ENCODE results near the gene USP54.

USP54 gene

DNA sequence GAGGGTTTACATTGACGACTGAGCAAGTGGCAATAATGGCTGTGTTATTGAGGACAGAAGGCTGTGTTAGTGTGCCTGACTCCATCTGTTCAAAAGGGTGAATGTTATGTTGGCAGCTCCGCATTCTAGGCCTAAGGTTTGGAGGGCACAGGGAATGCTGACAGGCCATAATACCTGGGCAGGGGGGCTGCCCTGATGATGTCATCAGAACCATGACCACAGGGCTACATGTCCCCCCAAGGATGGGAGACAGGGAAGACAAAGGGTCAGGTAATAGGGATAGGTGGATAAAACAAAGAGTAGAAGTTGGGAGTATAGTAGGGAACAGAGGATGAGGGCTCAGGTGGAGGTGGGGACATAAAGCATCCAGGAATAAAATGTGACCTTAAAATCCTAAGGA lies 93.5 kb downstream of the USP54 start:
- Histone ChIP-seq H3K27ac (ENCODE audit: extremely low read depth, low read depth, low read length) (no peak overlapping the region), H3K4me1 (ENCODE audit: control insufficient read depth, insufficient read depth, low read length) (peaks cover 11% of the 10 kb centered on the region; the same call in 1 of the 2 replicates), H3K4me3 (ENCODE audit: low read depth, low read length) (no peak overlapping the region), H3K9me3 (ENCODE audit: control insufficient read depth, insufficient read depth, low read depth, low read length) (no peaks in the 10 kb centered on the region), H3K36me3 (ENCODE audit: control insufficient read depth in 2 of 2, insufficient read depth in 1 of 2, low read length in 2 of 2) (peaks cover 0 to 33% of the 10 kb centered on the region in 2 experiments; a peak in 2 of 3 replicates)
- CTCF ChIA-PET: no interaction called here
- TF ChIP-seq, protein P1, sequence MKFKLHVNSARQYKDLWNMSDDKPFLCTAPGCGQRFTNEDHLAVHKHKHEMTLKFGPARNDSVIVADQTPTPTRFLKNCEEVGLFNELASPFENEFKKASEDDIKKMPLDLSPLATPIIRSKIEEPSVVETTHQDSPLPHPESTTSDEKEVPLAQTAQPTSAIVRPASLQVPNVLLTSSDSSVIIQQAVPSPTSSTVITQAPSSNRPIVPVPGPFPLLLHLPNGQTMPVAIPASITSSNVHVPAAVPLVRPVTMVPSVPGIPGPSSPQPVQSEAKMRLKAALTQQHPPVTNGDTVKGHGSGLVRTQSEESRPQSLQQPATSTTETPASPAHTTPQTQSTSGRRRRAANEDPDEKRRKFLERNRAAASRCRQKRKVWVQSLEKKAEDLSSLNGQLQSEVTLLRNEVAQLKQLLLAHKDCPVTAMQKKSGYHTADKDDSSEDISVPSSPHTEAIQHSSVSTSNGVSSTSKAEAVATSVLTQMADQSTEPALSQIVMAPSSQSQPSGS (tag by site-specific recombination; IDR thresholded peaks at IDR 0.05; ENCODE audit: low read depth): peak; percentile 78
- no peak for TF ChIP-seq ZNF548 (tag by site-specific recombination; IDR thresholded peaks at IDR 0.05)
- POLR2A ChIA-PET: no interaction called here

DNA sequence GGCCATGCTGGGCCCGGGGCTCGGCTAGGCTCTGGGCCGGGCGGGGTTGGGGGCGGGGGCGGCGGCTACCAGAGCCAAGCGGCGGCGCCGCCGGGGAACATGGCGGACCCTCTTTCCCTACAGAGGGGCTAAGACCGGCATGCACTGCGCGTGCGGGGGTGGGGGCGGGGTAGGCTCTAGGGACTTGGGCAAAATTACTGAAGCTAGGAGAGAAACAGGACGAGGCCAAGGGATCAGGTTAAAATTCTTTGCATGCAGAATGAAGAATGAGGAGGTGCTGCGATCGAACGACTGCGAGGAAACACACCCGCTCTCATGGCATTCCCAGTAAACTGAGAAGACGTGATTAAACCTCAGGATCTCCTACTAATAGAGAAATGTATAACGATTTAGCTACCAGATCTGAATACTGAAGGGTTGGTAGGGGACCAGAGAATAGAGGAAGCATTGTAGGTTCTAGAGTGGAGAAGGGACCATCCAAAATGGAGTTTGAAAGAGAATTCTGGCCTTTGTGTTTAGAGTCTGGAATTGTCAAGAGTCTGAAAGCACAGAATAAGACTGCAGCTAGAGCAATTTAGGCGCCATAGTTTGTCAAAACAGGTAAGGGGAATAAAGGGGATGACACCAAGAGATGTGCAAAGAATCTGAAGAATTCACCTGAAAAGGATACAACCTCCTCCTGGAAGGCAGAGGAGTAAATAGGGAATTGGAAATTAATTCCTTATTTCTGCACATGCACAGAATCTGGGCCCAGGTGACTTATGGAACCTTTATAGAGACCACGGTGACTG lies 95.1 kb downstream of the USP54 start, which contains the start of gene PPP3CB:
TSS of gene PPP3CB (minus strand) at position 141 of the 791 bp plus-strand sequence. CDS start at position 6, 135 bp downstream.
- POLR2A ChIA-PET: interaction anchor here (0.5 to 1.9 kb wide), 15 partner anchors 10 to 399 kb away, joined by 3 to 15 read pairs (median 4); partner anchors contain the start of genes ANXA7, CFAP70, CHCHD1 and DNAJC9
- Histone ChIP-seq H3K27ac (ENCODE audit: extremely low read depth, low read depth, low read length) (peak within 1 kb of the TSS; percentile 93), H3K4me1 (ENCODE audit: control insufficient read depth, insufficient read depth, low read length) (peaks cover 11% of the 10 kb centered on the region; the same call in 1 of the 2 replicates), H3K4me3 (ENCODE audit: low read depth, low read length) (peak within 1 kb of the TSS; percentile 81), H3K9me3 (ENCODE audit: control insufficient read depth, insufficient read depth, low read depth, low read length) (no peaks in the 10 kb centered on the region), H3K36me3 (ENCODE audit: control insufficient read depth in 2 of 2, insufficient read depth in 1 of 2, low read length in 2 of 2) (peaks cover 0 to 33% of the 10 kb centered on the region in 2 experiments; a peak in 2 of 3 replicates)
- CTCF ChIA-PET: interaction anchor here (0.5 to 1.1 kb wide), 2 partner anchors 10 to 1650 kb away, joined by 3 to 4 read pairs; no protein-coding TSS in a partner anchor
- TF ChIP-seq ZNF324 (tag by site-specific recombination; IDR thresholded peaks at IDR 0.05): peak; percentile 59; the same call in 1 of the 2 replicates
- peak; percentile 43; the same call in 1 of the 2 replicates for TF ChIP-seq ZNF610 (tag by site-specific recombination; IDR thresholded peaks at IDR 0.05; ENCODE audit: borderline replicate concordance)
- no peak for TF ChIP-seq HOXD13 (CRISPR knock-in tag; IDR thresholded peaks at IDR 0.05; ENCODE audit: borderline replicate concordance)
- no peak for TF ChIP-seq ZNF830 (tag by site-specific recombination; IDR thresholded peaks at IDR 0.05; ENCODE audit: low read depth)
- TF ChIP-seq KLF10 (tag by site-specific recombination; IDR thresholded peaks at IDR 0.05): peak; percentile 37; the same call in 1 of the 2 replicates
- TF ChIP-seq ZNF146 (tag by site-specific recombination; IDR thresholded peaks at IDR 0.05): no peak
- TF ChIP-seq, protein P2, sequence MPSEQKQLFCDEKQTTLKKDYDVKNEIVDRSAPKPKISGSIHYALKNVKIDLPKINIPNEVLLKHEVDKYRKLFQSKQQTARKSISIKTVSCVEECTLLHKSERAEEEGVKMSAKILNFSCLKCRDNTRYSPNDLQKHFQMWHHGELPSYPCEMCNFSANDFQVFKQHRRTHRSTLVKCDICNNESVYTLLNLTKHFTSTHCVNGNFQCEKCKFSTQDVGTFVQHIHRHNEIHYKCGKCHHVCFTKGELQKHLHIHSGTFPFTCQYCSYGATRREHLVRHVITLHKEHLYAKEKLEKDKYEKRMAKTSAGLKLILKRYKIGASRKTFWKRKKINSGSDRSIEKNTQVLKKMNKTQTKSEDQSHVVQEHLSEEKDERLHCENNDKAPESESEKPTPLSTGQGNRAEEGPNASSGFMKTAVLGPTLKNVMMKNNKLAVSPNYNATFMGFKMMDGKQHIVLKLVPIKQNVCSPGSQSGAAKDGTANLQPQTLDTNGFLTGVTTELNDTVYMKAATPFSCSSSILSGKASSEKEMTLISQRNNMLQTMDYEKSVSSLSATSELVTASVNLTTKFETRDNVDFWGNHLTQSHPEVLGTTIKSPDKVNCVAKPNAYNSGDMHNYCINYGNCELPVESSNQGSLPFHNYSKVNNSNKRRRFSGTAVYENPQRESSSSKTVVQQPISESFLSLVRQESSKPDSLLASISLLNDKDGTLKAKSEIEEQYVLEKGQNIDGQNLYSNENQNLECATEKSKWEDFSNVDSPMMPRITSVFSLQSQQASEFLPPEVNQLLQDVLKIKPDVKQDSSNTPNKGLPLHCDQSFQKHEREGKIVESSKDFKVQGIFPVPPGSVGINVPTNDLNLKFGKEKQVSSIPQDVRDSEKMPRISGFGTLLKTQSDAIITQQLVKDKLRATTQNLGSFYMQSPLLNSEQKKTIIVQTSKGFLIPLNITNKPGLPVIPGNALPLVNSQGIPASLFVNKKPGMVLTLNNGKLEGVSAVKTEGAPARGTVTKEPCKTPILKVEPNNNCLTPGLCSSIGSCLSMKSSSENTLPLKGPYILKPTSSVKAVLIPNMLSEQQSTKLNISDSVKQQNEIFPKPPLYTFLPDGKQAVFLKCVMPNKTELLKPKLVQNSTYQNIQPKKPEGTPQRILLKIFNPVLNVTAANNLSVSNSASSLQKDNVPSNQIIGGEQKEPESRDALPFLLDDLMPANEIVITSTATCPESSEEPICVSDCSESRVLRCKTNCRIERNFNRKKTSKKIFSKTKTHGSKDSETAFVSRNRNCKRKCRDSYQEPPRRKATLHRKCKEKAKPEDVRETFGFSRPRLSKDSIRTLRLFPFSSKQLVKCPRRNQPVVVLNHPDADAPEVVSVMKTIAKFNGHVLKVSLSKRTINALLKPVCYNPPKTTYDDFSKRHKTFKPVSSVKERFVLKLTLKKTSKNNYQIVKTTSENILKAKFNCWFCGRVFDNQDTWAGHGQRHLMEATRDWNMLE (tag by site-specific recombination; conservative IDR thresholded peaks at IDR 0.05; ENCODE audit: low read depth): no peak
- TF ChIP-seq, protein P3, sequence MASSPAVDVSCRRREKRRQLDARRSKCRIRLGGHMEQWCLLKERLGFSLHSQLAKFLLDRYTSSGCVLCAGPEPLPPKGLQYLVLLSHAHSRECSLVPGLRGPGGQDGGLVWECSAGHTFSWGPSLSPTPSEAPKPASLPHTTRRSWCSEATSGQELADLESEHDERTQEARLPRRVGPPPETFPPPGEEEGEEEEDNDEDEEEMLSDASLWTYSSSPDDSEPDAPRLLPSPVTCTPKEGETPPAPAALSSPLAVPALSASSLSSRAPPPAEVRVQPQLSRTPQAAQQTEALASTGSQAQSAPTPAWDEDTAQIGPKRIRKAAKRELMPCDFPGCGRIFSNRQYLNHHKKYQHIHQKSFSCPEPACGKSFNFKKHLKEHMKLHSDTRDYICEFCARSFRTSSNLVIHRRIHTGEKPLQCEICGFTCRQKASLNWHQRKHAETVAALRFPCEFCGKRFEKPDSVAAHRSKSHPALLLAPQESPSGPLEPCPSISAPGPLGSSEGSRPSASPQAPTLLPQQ (tag by site-specific recombination; IDR thresholded peaks at IDR 0.05): peak; percentile 21; the same call in 1 of the 2 replicates
- TF ChIP-seq ZNF677 (tag by site-specific recombination; IDR thresholded peaks at IDR 0.05): no peak
- no peak for TF ChIP-seq ZNF670 (tag by site-specific recombination; IDR thresholded peaks at IDR 0.05; ENCODE audit: low read depth)
- 0 out of 2 replicates have a peak, but pooled peaks have one; percentile 18 for TF ChIP-seq ZNF184 (tag by site-specific recombination; IDR thresholded peaks at IDR 0.05)
- no peak for TF ChIP-seq REPIN1 (tag by site-specific recombination; IDR thresholded peaks at IDR 0.05; ENCODE audit: low read depth)
- TF ChIP-seq, protein P4, sequence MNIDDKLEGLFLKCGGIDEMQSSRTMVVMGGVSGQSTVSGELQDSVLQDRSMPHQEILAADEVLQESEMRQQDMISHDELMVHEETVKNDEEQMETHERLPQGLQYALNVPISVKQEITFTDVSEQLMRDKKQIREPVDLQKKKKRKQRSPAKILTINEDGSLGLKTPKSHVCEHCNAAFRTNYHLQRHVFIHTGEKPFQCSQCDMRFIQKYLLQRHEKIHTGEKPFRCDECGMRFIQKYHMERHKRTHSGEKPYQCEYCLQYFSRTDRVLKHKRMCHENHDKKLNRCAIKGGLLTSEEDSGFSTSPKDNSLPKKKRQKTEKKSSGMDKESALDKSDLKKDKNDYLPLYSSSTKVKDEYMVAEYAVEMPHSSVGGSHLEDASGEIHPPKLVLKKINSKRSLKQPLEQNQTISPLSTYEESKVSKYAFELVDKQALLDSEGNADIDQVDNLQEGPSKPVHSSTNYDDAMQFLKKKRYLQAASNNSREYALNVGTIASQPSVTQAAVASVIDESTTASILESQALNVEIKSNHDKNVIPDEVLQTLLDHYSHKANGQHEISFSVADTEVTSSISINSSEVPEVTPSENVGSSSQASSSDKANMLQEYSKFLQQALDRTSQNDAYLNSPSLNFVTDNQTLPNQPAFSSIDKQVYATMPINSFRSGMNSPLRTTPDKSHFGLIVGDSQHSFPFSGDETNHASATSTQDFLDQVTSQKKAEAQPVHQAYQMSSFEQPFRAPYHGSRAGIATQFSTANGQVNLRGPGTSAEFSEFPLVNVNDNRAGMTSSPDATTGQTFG (tag by site-specific recombination; IDR thresholded peaks at IDR 0.05; ENCODE audit: borderline replicate concordance): no peak
- TF ChIP-seq ZNF660 (tag by site-specific recombination; IDR thresholded peaks at IDR 0.05): peak; percentile 76
- no peak; the same call in 1 of the 2 replicates for TF ChIP-seq KLF8 (tag by site-specific recombination; IDR thresholded peaks at IDR 0.05)
- no peak for TF ChIP-seq ZFP3 (tag by site-specific recombination; IDR thresholded peaks at IDR 0.05; ENCODE audit: low read depth)
- TF ChIP-seq ZFP69B (tag by site-specific recombination; IDR thresholded peaks at IDR 0.05): peak; percentile 11; the same call in 1 of the 2 replicates
- TF ChIP-seq ZBTB20 (tag by site-specific recombination; IDR thresholded peaks at IDR 0.05): no peak
- no peak for TF ChIP-seq ZSCAN16 (tag by site-specific recombination; IDR thresholded peaks at IDR 0.05)
- TF ChIP-seq MYNN (tag by site-specific recombination; IDR thresholded peaks at IDR 0.05; ENCODE audit: borderline replicate concordance): no peak

Measured in HEK293 (cell line).